HG02678 (cell line): ENCODE measurements around the gene DFFA.

ENCODE experiments used
- ATAC-seq: cut with Tn5 transposase; IDR thresholded peaks from one replicate; pipeline ENCODE4 v1.9.1; 2021; ENCODE audit warnings: mild to moderate bottlenecking, moderate library complexity; ENCODE audit not compliant: unreplicated experiment

DFFA gene, protein sequence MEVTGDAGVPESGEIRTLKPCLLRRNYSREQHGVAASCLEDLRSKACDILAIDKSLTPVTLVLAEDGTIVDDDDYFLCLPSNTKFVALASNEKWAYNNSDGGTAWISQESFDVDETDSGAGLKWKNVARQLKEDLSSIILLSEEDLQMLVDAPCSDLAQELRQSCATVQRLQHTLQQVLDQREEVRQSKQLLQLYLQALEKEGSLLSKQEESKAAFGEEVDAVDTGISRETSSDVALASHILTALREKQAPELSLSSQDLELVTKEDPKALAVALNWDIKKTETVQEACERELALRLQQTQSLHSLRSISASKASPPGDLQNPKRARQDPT

DNA sequence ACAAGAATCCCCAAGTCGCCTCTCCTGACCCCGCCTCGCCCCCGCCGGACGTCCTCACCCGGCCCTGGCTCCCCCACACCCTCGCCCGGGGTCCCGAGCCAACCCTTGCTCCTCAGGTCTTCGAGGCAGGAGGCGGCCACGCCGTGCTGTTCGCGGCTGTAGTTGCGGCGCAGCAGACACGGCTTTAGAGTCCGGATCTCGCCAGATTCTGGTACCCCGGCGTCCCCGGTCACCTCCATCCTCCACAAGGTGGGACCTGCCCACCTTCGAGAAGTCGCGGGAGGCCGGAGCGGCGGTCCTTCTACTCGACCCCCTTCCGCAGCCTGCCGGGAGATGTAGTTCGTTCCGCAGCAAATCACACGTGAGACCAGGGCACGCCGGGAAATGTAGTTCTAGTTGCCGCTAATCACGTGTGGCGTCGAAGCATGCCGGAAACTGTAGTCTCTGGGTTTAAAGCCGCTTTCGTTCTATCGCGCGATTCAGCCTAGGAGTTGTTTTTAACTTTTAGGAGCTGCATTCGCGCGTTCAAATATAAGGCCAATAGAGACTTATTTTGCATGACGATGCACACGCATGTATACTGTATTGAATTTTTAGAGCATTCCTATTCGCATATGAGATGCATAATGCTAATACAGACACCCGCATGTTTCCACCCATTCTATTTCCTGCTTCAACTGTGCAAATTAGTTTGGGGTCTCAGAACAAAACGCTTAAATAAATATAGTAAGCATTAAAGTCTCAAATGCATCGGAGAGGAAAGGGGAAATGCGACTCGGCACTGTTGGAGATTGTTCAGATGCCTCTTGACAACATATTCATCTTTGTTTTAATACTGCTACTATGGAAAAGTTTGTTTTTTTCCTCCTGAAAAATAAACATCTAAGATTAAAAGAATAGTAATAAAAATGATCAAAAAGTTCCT is at the start of gene DFFA:
Gene DFFA (minus strand): TSS at position 310 of the 925 bp plus-strand sequence. CDS start 71 bp downstream, at position 239.
- peak; percentile 79 for ATAC-seq

DNA sequence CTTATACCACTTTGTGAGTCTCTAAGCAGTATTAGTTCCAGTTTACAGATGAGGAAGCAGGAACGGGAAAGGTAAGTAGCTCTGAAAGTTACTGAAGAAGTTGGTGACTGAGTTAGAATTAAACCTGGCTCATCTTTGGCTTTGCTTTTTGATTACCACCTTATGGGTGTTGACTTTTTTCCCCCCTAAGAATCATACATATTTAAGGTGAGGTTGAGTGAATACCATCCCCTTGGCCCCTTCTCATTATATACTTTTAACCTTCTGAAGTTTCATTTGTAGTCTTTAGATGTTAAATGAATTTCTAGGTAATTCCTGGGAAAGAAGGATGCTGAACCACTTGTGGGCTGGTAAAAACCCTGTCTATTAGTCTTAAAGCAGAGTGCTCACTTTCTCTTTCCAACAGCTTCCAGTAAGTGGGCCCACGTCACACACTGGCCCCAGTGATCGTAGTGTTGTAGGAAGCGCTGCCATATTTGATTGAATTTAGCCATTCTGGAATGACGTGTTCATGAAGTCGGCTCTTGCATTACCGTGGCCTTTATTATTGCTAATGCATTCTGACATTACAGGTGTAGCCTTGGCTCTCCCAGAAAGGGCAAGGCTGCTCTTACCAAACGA is 49.3 kb upstream of the DFFA start:
- no peak for ATAC-seq

DNA sequence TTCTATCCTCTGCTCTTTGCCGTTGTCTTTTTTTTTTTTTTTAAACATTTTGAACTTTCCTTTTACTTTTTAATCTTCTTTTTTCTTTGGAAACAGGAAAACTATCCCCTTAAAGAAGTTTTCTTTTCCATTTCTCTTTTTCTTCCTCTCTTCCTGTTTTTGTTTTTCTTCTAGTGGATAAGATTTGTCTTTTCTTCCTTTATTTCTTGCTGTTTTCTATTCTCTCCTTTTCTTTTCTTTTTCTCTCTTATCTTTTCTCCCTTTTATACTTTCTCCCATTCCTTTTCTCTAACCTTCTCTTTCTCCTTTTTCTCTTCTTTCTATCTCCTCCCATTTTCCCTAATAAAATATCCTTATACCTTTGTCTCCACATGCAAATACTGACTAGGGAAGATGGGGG is 48.6 kb upstream of the DFFA start:
- no peak for ATAC-seq

DNA sequence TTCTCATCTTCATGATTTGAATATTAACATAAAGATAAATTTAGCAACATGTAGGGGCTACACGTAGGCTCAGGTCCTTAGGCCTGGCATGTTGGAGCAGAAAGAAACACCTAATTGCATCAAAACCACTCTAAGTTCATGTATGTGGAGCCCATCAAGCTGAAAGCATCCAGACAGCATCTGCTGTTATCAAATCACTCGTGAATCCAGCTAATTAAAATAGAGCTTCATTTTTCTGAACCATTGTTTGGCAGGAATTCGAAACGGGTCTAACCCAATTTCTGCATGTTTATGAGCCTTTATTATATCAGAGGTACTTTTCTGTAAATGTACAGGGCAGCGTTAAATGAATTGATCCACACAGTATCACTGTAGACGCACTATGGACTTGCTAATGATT is 48.2 kb upstream of the DFFA start:
- no peak for ATAC-seq

DNA sequence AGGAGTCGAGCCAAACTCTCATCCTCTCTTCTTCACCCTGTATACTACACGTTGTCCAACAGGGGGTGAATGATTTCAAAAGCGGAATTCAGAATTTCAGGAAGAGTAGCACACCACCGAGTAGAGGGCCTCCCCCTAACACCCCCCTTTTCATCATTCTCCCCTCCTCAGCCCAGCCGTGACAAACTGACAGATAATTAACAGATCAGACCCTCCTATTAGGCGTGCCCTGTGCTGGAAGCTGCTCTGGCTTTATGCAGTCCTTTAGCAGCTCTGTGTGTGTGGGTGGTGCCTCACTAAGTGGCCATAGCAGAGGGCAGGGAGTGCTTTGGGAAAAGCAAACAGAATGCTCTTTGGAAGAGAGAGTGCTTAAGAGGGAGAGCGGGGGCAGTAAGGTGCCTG is 46.7 kb upstream of the DFFA start:
- no peak for ATAC-seq

DNA sequence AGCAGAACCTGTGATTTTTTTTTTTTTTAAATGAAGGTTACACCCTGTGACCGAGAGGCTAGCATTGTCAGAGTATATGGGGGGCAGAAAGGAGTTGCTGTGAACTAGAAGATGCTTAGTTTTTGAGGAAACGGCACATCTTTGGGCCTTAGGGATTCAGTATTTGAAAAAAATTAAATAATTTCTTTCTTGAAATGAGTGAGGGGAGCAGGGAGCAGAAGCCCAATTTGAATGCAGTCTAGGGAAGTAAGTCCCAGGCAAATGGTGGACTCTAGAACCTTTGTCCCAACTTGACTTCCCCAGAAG is 45.3 kb upstream of the DFFA start:
- no peak for ATAC-seq

DNA sequence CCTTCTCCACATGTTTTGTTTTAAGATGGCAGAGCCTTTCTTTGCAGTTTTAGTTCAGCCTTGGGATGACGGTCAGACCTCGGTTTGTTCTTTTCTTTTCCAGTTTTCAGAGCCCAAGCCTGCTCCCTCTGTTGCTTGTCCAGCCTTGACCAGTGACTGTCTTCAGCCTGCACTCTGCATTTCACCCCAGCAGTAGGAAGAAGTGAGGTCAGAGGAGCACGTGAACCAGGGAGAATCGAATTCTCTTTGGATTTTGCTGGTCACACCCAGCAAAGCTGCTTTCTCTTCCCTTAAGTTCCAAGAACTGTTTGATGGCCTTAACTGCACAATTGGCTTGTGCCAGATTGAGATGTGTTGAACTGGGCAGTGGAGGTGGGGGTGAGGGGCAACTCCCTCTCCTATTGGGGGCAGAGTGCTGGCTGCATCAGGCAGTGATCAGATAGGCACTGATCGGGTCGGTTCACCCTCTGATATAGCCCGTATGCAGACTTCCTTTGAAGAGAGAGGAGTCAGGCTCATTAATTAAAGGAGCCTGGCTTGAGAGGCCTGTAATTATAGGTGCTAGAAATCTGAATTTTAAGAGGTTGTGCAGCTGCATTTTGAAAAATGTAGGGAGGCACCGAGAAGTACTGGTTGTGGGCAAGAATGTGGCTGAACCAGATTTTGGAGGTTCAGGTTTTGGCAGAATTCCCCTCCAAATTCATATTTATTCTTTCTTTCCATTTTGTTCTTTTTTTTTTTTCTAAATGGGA is 44.8 kb upstream of the DFFA start:
- no peak for ATAC-seq

DNA sequence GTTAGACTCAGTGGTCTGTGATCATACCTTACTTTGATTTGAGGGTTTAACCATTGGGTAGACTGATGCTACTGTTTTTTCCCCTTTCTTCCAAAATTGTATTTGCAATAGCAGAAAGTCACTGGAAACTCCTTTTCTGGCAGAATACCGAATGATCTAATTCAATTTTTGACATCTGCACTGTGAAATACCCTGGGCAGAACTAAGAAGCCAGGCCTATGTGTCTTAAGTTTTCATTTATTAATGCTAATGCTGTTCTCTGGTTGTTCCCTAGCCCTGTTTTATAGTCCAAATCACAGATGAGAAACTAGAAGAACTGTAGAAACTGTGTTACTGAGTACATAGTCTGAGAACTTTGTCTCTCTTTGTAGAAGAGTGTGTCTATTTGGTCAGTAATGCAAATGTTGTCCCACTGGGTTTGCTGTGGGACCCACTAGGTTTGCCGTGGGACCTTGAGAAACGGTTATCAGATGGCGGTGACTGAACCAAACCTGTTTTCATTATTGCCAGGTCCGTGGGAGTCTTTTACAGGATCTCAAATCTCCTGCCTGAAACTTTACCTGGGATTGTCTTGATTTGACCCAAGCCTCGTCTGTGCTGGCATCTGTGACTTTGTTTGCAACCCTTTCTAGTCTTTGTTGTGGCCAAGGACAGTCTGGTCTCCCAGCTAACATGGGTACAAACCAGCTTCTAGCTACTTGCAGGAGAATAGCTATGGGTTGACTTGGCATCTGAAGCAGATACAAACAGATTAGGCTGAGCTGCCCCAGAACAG is 43.8 kb upstream of the DFFA start:
- no peak for ATAC-seq

DNA sequence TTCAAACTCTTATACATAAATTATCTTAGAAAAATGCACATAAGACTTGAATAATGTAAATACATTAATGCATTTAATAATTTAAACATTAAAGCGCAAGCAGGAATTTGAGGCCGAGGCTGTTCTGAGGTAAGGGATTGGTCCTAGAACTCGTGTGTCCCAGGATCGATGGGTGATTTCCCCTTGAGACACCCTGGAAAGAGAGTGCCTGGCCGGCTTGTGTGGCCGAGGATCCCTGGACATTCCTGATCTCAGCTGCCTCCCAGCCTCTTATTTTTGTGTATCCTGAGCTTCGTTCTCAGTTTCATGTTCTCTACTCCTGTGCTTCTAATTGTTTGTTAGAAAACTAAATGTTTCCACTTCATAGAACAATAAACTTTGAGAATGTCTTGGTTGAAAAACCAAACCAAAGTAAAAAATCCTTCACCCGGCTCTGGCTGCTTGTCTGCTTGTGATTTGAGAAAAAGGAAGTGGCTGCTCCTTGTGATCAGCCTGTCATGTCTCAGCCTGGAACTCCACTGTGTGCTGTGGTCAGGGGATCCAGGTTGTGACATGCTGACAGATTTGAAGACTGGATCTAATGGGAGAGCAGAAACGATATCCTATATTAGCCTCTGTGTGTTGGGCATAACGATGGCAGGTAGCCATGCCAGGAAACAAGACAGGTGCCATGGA is 43.1 kb upstream of the DFFA start:
- ATAC-seq, result no peak

DNA sequence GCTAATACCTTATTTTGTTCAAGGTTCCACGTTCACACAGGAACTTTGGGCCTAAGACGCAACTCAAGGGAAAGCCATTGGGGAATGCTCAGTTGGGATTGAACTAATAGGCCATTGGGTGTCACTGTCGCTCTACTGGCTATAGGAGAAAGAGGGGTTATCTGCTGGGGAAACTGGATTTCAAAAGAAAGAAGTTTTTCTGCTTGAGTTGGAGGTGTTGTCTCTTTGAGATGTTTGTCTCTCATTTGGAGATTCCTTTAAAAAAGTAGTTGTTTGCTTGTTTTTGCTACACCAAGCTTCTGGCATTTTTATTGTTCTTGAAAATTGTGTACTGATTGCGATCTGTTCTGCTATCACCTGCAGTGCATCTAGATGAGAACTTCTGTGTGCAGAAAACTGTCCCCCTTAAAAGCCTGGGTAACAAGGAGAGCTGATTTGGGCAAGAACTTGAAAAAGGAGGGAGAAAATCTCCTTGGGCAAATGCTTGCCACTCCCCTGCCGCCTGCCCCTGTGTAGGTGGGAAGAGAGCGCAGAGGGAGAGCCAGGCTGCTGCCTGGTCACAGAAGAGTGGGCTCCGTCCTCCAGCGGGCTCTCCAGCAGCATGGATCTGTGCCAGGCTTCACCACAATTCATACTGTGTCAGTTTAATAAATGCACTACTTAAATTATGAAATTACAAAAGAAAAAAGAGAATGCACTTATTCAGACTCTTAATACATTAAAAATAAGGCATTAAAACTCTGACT is 42.3 kb upstream of the DFFA start:
- ATAC-seq, result no peak

DNA sequence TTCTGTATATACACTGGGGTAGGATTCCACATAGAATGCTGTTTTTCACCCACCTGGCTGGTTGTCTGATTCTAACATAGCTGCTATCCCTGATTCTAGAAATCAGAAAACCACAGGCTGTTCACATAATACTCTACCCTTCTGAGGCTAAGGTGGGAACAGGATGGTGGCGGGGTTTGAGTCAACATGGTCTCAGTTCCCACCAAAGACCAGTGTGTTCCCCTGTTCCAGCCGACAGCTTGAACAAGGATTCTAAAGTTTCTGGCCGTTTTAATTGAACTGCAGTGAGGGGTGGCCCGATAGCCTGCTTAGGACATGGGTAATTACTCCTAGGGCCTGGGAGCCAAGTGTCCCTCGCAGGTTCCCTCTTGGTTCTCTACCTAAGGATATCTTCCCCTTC is 40.9 kb upstream of the DFFA start:
- no peak for ATAC-seq

DNA sequence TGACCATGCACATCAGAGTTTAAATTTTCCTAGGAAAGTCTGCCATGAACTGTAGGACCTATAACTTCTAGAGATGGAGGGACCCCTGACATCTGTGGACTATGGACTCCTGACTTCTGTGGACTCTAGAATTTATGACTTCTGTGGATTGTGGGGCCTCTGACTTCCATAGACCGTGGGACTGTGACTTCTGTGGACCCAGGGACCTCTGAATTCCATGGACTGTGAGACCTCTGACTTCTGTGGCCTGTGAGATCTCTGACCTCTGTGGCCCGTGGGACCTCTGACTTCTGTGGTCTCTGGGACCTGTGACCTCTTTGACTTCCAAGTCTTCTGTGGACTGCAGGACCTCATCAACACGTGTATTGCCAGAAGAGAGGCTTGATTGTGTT is 39.2 kb upstream of the DFFA start:
- ATAC-seq, result no peak

DNA sequence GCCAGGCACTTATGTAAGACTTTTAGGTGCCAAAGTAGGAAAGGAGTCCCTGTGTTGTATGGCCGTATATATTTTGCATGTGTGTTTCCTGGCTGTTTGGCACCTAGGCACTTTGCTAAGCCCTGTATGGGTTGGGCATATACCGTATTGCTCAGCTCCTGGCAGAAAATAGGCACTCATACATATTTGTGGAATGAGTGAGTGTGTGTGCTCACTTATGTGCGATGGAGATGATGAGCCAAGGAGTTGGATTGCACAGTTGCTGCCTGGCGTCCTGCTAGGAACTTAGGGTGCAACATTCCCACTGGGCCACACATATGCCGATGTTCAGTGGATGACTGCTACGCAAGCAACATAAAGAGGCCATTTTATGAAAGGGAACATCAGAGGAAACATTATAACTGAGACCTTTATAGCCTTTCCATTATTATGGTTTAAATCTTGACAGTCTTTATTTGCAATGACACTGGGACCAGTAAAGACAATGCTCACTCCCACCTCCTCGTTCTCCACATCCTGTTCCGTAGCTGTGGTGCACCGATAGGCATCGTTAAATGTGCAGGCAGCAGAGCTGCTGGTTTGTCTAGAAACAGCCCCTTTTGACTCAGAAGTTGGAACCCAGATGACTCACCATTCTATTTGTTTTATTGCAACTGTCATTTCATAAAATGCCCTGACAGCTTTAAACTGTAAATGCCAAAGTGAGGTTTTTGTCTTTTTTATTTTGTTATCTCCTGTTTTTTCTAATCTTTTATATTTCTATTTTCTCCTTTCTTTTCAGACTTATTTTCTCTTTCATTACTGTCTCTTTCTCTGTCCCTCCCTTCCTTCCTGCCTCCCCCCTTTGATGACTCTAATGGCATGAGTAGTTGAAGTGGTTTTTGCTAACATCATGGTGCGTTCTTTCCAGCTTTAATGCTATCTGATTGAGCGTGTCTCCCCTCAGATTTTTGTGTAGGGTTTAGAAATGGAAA is 38.5 kb upstream of the DFFA start:
- ATAC-seq, result peak; percentile 91

DNA sequence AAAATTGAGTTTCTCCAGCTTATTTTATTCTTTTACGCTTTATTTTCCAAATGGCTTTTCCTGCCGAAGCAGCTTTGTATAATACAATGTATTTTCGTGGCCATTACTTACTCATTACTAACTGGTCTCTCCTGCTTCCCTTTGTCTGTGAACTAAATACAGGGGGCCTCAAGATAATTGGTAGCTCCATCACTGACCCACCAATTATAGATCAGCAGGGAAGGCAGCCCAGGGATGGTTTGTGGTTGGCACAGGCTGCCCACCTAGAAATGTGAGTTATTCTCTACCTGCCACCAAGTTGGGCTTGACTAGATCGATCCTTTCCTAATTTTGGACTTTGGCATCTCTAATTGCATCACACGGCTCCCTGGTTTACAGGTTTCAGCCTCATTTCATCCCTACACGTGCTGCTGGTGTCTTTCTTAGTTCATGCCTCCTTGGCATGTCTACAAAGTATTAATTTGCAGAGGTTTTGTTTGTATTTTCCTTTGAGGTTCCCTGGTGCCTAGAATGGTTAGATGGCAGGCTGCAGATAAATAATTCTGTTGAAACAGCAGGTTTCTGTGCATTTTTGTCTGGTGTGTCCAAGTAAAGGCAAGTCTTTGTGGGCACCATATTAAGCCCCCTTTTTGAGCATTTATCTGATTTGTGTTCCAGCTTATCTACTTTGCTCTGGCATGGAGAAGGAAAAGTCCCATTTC is 37.6 kb upstream of the DFFA start:
- ATAC-seq, result no peak

DNA sequence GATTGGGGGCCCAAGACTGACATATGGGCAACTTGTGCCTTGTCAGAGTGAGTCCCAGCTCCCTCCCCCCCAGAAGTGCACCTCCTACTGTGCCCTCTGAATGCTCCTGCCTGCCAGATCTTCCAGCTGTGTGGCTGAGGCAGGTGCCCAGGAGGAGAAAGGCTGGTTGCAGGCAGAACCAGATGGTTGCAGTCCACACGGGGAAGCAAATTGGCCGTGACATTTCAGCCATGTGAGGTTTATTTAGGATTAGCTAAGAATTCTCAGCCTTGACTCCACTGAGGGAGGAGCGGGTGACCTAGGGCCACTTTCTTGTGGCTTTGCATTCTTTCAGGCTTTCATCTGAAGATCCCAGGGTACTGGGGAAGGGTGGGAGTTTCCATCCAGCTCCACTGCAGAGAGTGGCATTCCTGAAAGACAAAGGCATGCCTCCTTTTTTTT is 36.2 kb upstream of the DFFA start:
- no peak for ATAC-seq

DNA sequence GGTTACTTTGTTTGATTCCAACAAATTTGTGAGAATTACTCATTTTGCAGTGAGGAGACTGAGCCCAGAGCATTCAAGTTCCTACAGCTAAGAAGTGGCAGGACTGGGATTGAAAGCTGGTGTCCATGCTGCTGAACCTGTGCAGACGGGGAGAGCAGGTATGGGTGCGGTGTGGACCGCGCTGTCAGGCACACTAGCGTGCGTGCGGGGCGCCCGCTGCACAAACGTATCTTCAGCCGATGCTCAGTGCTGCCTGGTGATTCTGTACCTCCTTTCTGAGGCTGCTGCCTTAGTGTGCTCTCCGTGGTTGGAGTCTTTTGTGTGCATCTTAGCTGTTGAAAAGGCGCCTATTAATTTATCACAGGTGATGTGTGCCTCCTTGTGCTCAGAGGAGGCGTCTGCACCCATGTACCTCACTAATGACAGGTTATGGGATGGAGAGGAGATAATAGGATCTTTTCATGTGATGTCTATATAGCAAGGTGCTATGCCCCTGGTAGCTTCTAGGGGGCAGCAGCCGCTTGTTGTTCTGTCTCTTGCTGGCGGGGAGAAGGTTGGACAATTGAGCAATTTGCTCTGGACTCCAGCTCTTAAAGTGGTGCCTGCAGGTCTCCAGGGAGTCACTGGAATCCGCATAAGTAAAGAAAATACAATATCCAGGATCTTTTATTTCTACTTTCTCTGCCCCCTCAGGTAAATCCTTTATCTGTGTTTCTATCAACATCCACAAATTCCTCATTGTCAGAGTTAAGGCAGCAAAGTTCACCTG is 35.0 kb upstream of the DFFA start:
- ATAC-seq, result no peak

DNA sequence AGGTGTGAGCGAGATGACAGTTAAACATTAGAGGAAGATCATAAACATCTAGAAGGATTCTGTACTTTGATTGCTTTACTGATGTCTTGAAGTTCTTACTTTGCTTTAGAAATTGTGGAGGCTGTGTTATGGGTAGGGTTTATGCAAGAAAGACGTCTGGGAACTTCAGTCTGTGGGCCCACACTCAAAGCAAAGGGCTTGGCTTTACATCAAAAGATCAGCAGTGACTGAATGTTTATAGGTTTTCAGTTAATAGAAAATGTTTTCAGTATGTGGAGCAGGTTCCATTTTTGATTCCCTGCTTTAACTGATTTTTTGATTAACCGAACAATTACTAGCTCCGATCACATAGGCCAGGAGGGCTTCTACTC is 34.3 kb upstream of the DFFA start:
- no peak for ATAC-seq
